CD4-positive, alpha-beta T cell treated with Interleukin-6 for 4 hours (primary cell): Measurements from ENCODE around the gene IGLL5.
"Not testable (repeated sequence)": the region's sequence is repeated elsewhere in the genome, so short reads cannot be mapped to it uniquely, and the experiment has no call there.

ENCODE experiments used
- DNase-seq: peaks from one replicate; pipeline ENCODE4 v3.0.0-alpha.2; 2020; ENCODE audit warnings: mixed read lengths

Gene IGLL5

GRCh38 chr22:22884888-22885840 lies 2.5 kb upstream of the IGLL5 start:
- DNase-seq, result no peak

- DNase-seq, result no peak
Observed at GRCh38 chr22:22886546-22886945, 1.1 kb upstream of the IGLL5 start.

- DNase-seq, result no peak
Observed at GRCh38 chr22:22888571-22889353, 1.1 kb downstream of the IGLL5 start.

GRCh38 chr22:22890085-22890484 lies 2.5 kb downstream of the IGLL5 start:
- no peak for DNase-seq

- DNase-seq, result no peak
Observed at GRCh38 chr22:22891139-22891621, 3.6 kb downstream of the IGLL5 start.

GRCh38 chr22:22892096-22893052 lies 4.8 kb downstream of the IGLL5 start:
- no peak for DNase-seq

- DNase-seq, result no peak
Observed at GRCh38 chr22:22893077-22893805, 5.6 kb downstream of the IGLL5 start.

- DNase-seq, result no peak
Observed at GRCh38 chr22:22893891-22894739, 6.5 kb downstream of the IGLL5 start.

GRCh38 chr22:22894740-22895731 lies 7.4 kb downstream of the IGLL5 start:
- DNase-seq, result no peak

- DNase-seq, result no peak
Observed at GRCh38 chr22:22895776-22896445, 8.3 kb downstream of the IGLL5 start.

GRCh38 chr22:22896601-22897000 lies 9.0 kb downstream of the IGLL5 start:
- DNase-seq, result no peak

GRCh38 chr22:22897091-22897490 lies 9.5 kb downstream of the IGLL5 start:
- no peak for DNase-seq

- DNase-seq, result no peak
Observed at GRCh38 chr22:22897947-22898346, 10.3 kb downstream of the IGLL5 start.

GRCh38 chr22:22898411-22898950 lies 10.9 kb downstream of the IGLL5 start:
- not testable (repeated sequence) for DNase-seq

- DNase-seq, result not testable (repeated sequence)
Observed at GRCh38 chr22:22899342-22900080, 11.9 kb downstream of the IGLL5 start.

GRCh38 chr22:22900527-22901205 lies 13.1 kb downstream of the IGLL5 start:
- DNase-seq, result not testable (repeated sequence)

GRCh38 chr22:22901578-22902218 lies 14.1 kb downstream of the IGLL5 start:
- no peak for DNase-seq
